Glutamatergic neuron (in vitro differentiated cells): ENCODE measurements around the gene GATM. TPM values are rescaled to one million over a fixed set of nuclear protein-coding genes. Genes with fewer than 3 reads are reported as not detected.

Experiments
- DNase-seq: peaks from one replicate; pipeline ENCODE4 v3.0.0; 2022
- H3K27ac Mint-ChIP-seq: one replicate; pipeline ENCODE4 v1.8.0; 2020; ENCODE audit warnings: mild to moderate bottlenecking, mixed read lengths, inconsistent platforms; ENCODE audit not compliant: unreplicated experiment
- H3K27me3 Mint-ChIP-seq: one replicate; pipeline ENCODE4 v1.8.0; 2020; ENCODE audit warnings: mild to moderate bottlenecking, moderate library complexity, mixed read lengths, inconsistent platforms; ENCODE audit not compliant: unreplicated experiment
- H3K36me3 Mint-ChIP-seq: one replicate; pipeline ENCODE4 v1.8.0; 2020; ENCODE audit warnings: mild to moderate bottlenecking, mixed read lengths, inconsistent platforms; ENCODE audit not compliant: unreplicated experiment
- H3K4me1 Mint-ChIP-seq: one replicate; pipeline ENCODE4 v1.8.0; 2020; ENCODE audit warnings: mild to moderate bottlenecking, low read depth, mixed read lengths, inconsistent platforms; ENCODE audit not compliant: unreplicated experiment
- H3K4me3 Mint-ChIP-seq: one replicate; pipeline ENCODE4 v1.8.0; 2020; ENCODE audit warnings: mild to moderate bottlenecking, mixed read lengths, inconsistent platforms; ENCODE audit not compliant: unreplicated experiment
- H3K9me3 Mint-ChIP-seq: one replicate; pipeline ENCODE4 v1.8.0; 2020; ENCODE audit warnings: mild to moderate bottlenecking, moderate library complexity, mixed read lengths, inconsistent platforms; ENCODE audit not compliant: unreplicated experiment
- CTCF ChIP-seq: fragments of 200-600 bp; sonication (generic); IDR thresholded peaks from one replicate; pipeline ENCODE4 v1.5.0; 2021; ENCODE audit not compliant: partially characterized antibody, unreplicated experiment
- long read RNA-seq: library from polyadenylated mRNA; unstranded; transcript quantifications from one replicate; pipeline ENCODE4 v2.0.0, GENCODE V29; 2020; ENCODE audit not compliant: unreplicated experiment
- total RNA-seq: library from RNA; stranded (reverse); fragmentation: NEBNext Ultra II Directional; extraction: Animal tissue kit (Norgen Biotek cat#: 25700); gene quantifications from one replicate; pipeline ENCODE4 v1.2.1, GENCODE V29; 2021; ENCODE audit not compliant: unreplicated experiment

Gene GATM, protein sequence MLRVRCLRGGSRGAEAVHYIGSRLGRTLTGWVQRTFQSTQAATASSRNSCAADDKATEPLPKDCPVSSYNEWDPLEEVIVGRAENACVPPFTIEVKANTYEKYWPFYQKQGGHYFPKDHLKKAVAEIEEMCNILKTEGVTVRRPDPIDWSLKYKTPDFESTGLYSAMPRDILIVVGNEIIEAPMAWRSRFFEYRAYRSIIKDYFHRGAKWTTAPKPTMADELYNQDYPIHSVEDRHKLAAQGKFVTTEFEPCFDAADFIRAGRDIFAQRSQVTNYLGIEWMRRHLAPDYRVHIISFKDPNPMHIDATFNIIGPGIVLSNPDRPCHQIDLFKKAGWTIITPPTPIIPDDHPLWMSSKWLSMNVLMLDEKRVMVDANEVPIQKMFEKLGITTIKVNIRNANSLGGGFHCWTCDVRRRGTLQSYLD
- total RNA-seq = 51.2 TPM
- long read RNA-seq, transcript GATM-201 (9 exons, 2,597 nt) = major isoform, 12 of 16 reads
- long read RNA-seq, partial matches to known transcripts = 3 of 16 reads
- long read RNA-seq, other reads (novel, unspliced or antisense) = 1 of 16 reads

- peak; percentile 85 for DNase-seq
- Mint-ChIP-seq H3K27ac (peak within 1 kb of the TSS; percentile 96), H3K4me3 (peak within 1 kb of the TSS; percentile 91), H3K27me3 (peaks cover 16% of the 10 kb centered on the region), H3K36me3 (no peaks in the 10 kb centered on the region), H3K4me1 (peaks cover 32% of the 10 kb centered on the region), H3K9me3 (peaks cover 11% of the 10 kb centered on the region)
- TF ChIP-seq CTCF = peak; percentile 43
Measured at GRCh38 chr15:45378149-45378912, at the start of gene GATM. TSS of gene GATM (minus strand) at chr15:45378544. CDS start at chr15:45378453, 91 bp downstream.

GRCh38 chr15:45427085-45427484 lies 48.7 kb upstream of the GATM start:
- no peak for DNase-seq
- Mint-ChIP-seq H3K27me3 (peaks cover 4% of the 10 kb centered on the region), H3K9me3 (no peaks in the 10 kb centered on the region), H3K4me1 (no peaks in the 10 kb centered on the region), H3K4me3 (no peak overlapping the region), H3K27ac (no peak overlapping the region), H3K36me3 (no peaks in the 10 kb centered on the region)
- TF ChIP-seq CTCF = no peak

DNA sequence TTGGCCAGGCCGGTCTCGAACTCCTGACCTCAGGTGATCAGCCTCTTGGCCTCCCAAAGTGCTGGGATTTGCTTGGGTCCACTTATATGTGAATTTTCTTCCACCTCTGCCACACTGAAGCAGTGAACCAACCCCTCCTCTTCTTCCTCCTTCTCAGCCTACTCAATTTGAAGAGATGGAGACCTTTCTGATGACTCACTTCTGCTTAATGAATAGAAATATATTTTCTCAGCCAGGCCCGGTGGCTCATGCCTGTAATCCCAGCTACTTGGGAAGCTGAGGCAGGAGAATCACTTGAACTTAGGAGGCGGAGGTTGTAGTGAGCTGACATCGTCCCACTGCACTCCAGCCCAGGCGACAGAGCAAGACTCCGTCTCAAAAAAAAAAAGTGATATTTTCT lies 46.8 kb upstream of the GATM start:
- H3K36me3 Mint-ChIP-seq = no peaks in the 10 kb centered on the region
- no peak overlapping the region for H3K27ac Mint-ChIP-seq
- H3K27me3 Mint-ChIP-seq = peaks cover 2% of the 10 kb centered on the region
- TF ChIP-seq CTCF = no peak
- no peak for DNase-seq
- H3K4me3 Mint-ChIP-seq = no peak overlapping the region
- no peaks in the 10 kb centered on the region for H3K4me1 Mint-ChIP-seq
- no peaks in the 10 kb centered on the region for H3K9me3 Mint-ChIP-seq

GRCh38 chr15:45424429-45424828 lies 46.1 kb upstream of the GATM start:
- Mint-ChIP-seq H3K27me3 (peaks cover 2% of the 10 kb centered on the region), H3K4me3 (no peak overlapping the region), H3K4me1 (no peaks in the 10 kb centered on the region), H3K36me3 (no peaks in the 10 kb centered on the region), H3K9me3 (no peaks in the 10 kb centered on the region), H3K27ac (no peak overlapping the region)
- TF ChIP-seq CTCF = no peak
- DNase-seq = no peak
